ENCODE measurements around the gene CSTF3.

DNA sequence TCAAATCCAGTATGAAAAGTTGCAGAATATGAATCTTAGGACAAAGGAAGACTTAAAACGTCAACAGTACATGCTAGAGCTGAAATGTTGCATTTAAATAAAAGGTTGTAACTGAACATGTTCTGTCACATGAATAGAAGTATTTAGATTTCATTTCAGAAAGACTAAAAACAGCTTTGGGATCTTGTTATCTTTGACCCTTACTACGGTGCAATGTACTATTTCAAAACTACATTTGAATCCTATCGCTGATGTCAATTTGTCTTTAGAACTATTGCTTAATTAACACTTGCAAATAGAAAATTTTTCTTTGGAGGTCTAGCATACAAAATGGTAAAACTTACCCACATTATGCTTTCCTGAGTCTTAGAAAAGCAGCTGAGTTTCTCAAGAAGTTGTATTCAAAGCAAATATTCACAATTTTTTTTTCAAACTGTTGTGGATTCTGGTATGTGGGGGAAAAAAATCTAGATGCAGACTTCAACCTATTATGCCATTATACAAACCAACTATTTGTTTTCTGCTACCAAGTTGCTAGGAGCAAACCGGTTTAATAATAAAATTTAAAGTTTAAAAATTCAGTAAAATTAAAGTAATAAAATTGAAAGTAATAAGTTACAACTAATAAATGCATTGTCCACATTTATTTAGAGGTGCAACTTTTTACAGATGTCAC, 25.4 kb downstream of the CSTF3 start:
- TF ChIP-seq EZH2phosphoT487 (IDR thresholded peaks at IDR 0.05; ENCODE audit: borderline replicate concordance, low read length), result no peak
- TF ChIP-seq, protein P1, sequence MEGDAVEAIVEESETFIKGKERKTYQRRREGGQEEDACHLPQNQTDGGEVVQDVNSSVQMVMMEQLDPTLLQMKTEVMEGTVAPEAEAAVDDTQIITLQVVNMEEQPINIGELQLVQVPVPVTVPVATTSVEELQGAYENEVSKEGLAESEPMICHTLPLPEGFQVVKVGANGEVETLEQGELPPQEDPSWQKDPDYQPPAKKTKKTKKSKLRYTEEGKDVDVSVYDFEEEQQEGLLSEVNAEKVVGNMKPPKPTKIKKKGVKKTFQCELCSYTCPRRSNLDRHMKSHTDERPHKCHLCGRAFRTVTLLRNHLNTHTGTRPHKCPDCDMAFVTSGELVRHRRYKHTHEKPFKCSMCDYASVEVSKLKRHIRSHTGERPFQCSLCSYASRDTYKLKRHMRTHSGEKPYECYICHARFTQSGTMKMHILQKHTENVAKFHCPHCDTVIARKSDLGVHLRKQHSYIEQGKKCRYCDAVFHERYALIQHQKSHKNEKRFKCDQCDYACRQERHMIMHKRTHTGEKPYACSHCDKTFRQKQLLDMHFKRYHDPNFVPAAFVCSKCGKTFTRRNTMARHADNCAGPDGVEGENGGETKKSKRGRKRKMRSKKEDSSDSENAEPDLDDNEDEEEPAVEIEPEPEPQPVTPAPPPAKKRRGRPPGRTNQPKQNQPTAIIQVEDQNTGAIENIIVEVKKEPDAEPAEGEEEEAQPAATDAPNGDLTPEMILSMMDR (IDR thresholded peaks at IDR 0.05; ENCODE audit: low read depth, low read length, poor library complexity, severe bottlenecking), result no peak

All from DOHH2 (cell line).